IPS DF 4.7 (cell line): ENCODE results near the gene AQP12B.

Experiments
- DNase-seq: peaks from one replicate; pipeline ENCODE4 v3.0.0-alpha.2; 2013; ENCODE audit warnings: low spot score; ENCODE audit errors: extremely low read depth

Gene AQP12B

DNA sequence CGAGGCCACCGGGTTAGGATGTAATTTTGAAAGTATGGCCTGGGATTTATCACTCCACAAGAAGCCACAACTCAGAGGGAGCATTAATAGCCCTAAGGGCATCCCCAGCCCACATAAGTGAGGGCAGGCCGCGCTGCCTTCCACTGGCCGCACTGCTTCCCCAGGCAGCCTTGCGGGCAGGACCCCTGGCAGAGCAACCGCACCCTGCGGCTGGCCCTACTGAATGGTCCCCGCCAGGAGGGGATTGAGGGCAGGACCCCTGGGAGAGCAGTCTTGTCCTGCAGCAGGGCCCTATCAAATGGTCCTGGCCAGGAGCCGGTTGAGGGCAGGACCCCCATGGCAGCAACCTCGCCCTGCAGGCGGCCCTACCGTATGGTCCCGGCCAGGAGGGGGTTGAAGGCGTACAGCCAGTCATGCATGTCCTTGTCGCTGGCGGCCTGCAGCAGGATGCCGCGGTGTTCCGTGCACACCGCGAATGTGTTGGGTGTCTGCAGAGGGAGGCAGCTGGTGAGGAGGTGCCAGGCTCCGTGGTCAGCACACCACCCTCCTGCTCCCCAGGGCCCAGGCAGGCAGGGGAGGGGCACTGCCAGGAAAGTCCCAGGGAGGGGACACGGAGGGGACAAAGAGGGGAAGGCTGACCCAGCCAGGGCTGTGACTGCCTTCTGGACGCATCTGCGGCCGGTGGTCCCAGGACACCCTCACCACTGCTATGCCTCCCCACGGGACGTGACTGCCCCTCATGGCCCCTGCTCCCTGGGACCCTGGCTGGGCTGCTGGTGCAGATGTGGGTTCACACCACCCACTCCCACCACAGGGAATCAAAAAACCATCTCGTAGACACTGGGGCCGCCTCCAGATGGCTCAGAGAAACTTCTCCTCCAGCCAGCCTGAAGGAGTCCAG is 35.2 kb upstream of the AQP12B start:
- no peak for DNase-seq

DNA sequence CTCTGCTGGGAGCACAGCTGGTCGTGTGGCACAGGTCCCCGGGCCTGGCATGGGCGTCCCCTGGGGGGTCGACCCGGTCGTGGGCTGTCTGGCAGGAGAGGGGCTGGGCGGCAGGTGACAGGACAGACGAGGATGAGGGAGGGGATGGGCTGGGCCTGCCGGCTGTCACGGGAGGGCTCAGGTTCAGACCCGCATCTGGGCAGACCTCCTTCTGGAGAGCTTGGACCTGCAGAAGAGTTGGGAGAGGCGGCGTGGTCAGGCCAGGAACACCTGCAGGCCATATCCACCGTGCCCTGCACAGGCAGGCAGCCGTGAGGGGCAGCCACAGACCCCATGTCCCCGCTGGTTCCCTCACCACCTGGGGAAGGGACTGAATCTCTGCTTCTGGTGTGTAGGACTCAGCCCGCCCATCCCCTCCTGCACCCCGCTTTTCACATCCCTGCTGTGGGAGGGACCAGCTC is 34.5 kb upstream of the AQP12B start:
- no peak for DNase-seq

DNA sequence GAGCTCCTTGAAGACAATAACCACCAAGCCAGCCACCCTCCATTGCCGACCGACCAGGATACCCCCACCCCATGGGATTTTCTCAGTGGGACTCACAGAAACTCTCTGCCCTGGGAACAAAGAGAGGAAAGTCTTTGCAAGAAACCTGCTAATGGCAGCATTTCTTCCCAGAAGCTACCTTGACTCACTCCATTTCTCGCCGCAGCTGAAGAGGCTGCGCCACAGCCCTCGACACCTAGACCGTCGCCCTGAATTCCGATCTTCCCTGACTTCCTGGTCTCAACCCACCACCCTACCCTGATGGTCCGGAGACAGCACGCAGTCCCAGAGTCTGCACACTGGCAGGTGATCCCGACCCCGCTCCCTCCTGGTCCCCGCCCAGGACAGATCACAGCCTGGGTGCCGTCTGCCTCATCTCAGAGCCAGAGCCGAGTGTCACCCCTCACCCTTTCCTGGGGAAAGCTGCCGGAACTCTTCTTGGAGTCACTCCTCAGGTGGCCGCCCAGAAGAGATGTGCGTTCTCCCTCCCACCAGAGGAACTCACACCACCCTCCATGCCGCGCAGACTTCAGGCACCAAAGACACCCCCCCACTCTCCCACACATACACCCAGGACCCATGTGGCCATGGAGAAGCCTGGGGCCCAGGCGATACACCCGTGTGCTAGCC is 33.6 kb upstream of the AQP12B start:
- DNase-seq, result no peak

DNA sequence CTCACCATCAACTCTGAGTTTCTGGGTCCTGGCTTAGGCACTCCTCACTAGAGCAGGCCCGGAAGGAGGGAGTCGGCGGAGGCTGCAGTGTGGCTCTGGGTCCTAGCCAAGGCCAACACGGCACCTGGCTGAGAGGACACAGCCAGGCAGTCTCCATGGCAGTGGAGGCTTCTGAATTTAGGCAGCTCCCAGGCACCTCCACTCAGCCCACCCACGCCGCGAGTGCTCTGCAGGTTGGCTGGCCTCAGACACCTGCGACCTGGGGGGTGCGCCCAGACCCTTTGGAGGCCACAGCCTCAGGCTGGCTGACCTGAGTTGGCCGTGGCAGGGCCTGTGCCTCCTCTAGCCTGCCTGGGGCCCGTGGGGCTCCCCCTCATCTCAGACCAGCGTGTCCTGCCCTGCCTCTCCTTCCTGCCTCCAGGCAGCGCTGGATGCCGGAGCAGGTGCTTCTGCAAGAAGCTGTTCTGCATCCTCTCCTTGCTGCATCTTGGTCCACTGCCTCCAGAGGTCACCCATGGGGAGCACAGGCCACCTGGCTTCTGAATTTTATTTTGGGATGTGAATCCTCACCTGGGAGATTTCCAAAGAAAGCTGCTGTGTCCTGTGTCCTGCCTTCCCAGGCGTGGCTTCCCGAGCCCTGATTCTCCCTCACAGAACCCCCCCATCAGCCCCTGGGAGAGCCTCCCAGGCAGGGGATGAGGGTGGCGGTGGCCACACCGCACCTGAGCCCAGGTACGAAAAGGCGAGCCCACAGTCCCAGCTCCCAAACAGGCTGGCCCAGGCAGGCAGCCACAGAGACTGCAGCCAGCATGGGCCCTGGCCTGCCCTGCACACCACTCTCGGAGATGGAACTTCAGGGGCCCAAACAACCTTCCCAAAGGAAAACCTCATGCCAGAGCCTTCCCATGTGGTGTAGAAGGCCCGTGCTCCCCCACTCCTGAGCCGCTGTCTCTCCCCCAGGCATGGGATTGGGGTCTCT is 32.4 kb upstream of the AQP12B start:
- DNase-seq, result no peak

DNA sequence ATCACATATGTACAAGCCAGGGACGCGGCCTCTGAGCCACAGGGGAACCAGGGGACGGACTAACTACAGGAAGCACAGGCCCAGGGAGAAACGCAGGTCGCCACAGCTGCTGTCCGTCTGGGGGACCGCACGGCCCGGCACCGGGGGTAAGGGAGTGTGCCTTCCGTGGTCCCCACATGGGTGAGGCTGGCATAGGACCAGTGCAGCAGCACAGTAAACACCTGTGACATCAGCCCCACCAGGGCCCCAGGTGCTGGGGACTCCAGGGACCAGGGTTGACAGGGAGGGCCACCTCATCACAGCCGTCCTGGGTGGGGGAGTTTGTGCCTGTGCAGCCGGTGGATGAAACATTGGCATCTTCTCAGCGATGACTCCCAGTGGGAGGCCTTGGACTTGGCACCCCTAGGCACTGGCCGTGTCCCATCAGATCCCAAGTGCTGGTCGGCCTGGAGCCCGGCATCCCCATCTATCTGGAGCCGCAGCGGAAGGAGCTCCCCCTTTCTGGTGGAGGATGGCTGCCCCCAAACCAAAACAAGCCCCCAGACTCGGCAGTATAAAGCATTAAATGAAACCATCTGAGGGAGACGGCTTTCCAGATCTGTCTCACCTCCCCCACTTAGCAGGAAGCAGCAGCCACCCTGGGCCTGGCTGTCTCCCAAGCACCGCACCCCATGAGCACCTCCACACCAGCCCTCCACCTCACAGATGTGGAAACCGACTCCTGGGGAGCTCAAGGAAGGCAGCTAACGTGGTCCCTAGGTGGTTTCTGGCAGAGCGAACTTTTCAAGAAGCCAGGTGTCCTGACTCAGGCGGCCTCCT is 31.5 kb upstream of the AQP12B start:
- no peak for DNase-seq

DNA sequence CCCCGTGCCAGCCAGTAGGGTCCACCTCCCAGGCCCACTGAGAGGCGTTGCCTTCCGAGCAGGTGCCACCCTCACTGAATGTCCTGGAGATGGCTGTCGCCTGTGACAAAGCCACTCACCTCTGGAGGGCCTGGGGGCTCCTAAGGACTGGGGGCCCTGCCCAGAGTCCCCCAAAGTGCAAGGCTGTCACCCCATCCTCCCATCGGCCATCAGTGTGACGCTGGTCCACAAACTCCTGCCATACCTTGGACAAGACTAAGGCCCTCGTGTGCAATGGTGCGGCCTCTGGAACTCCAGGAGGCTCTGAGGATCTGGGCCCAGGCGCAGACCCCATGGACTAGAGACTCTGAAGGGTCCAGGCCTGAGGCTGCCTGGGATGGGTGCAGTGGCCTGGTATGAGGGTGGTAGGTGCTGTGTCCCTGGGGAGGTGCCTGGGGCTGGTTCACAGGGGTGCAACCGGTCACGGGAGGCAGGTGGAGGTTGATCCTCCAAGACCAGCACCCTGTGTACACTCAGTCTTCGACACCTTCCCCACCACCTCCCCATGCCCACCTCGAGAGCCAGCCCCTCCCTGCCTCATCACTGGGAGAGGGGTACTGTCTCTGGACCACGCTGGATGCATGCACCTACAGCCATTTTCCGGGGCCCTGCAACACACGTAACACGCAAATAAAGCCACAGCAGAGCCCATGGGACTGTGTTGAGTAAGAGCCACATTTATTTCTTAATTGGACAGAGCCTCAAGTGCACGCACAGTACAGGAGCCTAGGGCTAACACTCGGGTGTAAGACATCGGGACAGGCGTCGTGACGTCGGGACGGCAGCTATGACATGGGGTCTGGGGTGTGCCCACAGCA is 30.6 kb upstream of the AQP12B start:
- DNase-seq, result no peak

DNA sequence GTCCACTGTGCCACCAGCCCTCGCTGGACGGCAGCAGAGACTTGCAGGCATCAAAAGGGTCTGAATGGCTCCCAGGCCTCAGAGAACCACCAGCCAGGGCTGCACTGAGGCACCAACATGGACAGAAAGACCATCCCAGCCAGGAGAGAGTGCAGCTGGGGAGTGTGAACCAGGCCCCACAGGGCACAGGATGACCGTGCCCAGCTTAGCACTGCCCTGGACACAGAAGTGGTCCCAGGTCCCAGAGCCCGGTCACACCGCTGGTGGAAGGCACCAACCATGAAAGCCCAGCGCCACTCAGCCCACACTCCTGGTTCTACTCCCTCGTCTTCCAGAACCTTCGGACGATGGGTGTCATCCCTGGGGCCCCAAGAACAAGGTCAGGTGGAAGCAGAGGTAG is 29.4 kb upstream of the AQP12B start:
- no peak for DNase-seq

DNA sequence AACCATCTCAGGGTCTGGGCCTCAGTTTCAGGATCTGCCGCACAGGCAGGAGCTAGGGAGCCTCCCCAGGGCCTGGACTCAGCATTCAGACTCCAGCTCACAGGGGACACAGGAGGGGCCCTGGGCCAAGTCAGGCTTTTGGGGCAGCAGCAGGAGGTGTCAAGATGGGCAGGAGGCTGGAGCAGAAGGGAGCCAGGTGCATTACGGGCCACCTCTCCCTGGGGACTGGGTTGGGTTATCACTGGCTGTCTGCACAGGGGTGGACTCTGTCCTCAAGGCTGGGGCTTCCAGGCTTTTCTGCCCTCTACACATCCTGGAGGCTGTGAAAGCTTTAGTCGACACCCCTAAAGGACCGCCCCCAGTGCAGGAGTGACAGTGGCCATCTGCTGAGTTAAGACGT is 29.0 kb upstream of the AQP12B start:
- DNase-seq, result no peak

DNA sequence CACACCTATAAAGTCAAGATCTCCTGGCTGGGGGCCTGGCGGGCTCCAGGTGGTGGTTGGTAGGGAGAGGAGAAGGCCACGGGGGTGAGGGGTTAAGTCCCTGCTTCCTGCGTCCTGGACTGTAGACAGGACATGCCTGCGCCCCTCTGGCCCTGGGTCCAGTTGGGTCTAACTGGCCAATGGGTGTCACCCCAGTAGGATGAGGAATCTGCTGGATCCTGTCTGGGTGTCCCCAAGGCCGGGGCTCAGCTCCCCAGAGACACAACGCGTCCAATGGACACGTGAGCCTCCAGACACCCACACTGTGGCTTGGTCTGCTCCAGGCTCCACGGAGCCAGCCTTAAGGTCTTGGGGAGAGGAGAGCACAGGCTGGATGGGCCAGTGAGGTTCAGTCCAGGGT is 28.6 kb upstream of the AQP12B start:
- no peak for DNase-seq

GRCh38 chr2:240708457-240708856 is 25.8 kb upstream of the AQP12B start:
- no peak for DNase-seq

GRCh38 chr2:240707821-240708220 is 25.1 kb upstream of the AQP12B start:
- no peak for DNase-seq

GRCh38 chr2:240707043-240707756 is 24.5 kb upstream of the AQP12B start:
- no peak for DNase-seq

- no peak for DNase-seq
These were observed 22.6 kb upstream of the AQP12B start for GRCh38 chr2:240705204-240705791.

- DNase-seq, result no peak
These were observed 22.0 kb upstream of the AQP12B start for GRCh38 chr2:240704651-240705050.

- DNase-seq, result no peak
These were observed 21.0 kb upstream of the AQP12B start for GRCh38 chr2:240703417-240704341.

DNA sequence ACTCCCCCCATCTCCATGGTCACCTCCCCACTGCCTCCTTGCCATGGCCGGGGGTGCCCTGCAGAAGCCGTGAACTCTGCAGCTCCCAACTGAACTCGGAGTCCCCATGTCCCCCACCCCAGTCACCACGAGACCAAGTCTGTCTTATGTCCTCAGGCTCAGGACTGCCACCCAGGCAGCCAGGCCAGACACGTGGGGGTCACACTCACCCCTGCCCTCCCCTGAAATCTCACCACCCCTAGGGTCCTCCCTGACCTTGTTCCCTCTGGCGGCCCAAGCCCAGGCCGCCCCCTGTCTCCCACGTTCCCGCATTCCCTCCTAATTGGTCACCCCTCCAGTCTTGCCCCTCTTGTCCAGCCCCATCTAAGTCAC is 19.9 kb upstream of the AQP12B start:
- no peak for DNase-seq

DNA sequence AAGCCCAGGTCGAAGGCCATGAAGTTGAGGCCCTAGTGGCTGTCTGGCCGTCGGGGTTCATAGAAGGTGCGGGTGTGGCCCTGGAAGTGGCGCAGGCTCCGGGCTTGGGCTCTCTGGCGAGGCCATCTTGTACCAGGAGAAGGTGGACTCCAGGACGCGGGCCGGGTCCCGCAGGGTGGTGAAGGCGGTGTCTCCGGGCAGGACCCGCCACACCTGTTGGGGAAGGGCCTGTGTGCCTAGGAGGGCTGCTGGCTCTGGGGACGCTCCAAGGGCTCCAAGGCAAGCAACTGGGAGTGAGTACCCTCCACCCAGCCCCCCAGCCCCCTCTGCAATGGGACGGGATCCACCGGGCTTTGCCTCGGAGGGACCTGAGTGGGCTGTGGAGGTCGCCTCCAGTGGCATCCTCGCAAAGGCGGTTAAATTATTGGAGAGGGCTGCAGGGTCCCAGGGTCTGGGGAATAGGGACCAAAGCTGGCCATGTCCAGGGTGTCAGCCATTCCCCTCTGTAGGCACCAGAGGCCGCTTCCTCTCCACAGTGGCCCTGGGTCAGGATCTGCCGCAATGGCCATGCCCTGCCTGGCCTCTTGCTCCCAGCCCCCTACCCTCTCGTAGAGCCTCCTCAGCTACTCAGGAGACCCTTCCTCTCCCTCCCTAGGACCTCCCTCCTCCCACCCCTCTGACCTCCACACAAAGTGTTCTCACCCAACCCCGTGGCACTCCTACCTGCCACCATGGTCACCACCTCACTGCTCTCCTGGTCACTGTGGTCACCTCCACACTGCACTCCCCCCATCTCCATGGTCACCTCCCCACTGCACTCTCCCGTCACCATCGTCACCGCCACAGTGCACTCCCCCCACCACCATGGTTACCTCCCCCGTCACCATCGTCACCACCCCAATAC is 19.3 kb upstream of the AQP12B start:
- no peak for DNase-seq
